Effector memory CD8-positive, alpha-beta T cell (primary cell): ENCODE results near the gene DIP2C.
"Not testable (repeated sequence)": the region's sequence is repeated elsewhere in the genome, so short reads cannot be mapped to it uniquely, and the experiment has no call there.

Experiments
- ATAC-seq: fragments of 150-1000 bp; cut with Tn5 transposase; replicated peaks from 2 replicates; pipeline ENCODE4 v1.10.0; 2021; ENCODE audit warnings: mild to moderate bottlenecking, moderate library complexity
- DNase-seq, 3 experiments: peaks; one replicate each; pipeline ENCODE4 v3.0.0; 2021
- H3K27ac Mint-ChIP-seq, 2 donors: one replicate each; pipeline ENCODE4 v1.8.0; 2022; ENCODE audit warnings: mild to moderate bottlenecking in 2 of 2, mixed read lengths in 2 of 2, moderate library complexity in 2 of 2
- H3K27me3 Mint-ChIP-seq, 2 donors: one replicate each; pipeline ENCODE4 v1.8.0; 2022; ENCODE audit warnings: mixed read lengths in 2 of 2
- H3K36me3 Mint-ChIP-seq: one replicate; pipeline ENCODE4 v1.8.0; 2022; ENCODE audit warnings: mild to moderate bottlenecking, moderate library complexity, mixed read lengths; ENCODE audit not compliant: insufficient read depth
- H3K4me1 Mint-ChIP-seq, 2 donors: one replicate each; pipeline ENCODE4 v1.8.0; 2022; ENCODE audit warnings: low read depth in 2 of 2, mixed read lengths in 2 of 2
- H3K4me3 Mint-ChIP-seq, 2 donors: one replicate each; pipeline ENCODE4 v1.8.0; 2022; ENCODE audit warnings: mild to moderate bottlenecking in 2 of 2, mixed read lengths in 2 of 2, moderate library complexity in 2 of 2
- H3K9me3 Mint-ChIP-seq, 2 donors: one replicate each; pipeline ENCODE4 v1.8.0; 2022; ENCODE audit warnings: mixed read lengths in 2 of 2

The DIP2C gene

DNA sequence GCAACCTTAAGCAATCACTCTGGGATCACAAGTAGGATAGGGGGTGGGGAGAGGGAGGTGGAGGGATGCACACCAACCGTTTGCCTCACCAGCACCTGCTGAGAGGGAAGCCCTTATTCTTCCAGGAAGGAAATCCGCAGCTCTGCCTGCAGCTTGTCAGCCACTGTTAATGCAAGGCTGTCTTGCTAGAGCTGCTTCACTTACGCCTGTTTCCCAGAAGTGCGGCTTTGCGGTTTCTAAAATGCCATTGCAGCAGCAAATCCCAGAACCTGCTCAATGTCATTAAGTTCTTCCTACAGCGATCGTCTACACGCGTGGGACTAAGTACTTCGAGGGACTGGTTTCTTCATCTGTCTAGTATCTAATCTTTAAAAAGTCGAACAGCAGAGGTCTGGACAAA is 363.1 kb downstream of the DIP2C start:
- no peak overlapping the region for H3K4me3 Mint-ChIP-seq
- H3K36me3 Mint-ChIP-seq, result peaks cover 3% of the 10 kb centered on the region
- DNase-seq (no peak), ATAC-seq (no peak)
- H3K27ac Mint-ChIP-seq, result no peak overlapping the region
- H3K4me1 Mint-ChIP-seq, result peaks cover 20 to 34% of the 10 kb centered on the region in 2 donors
- no peaks in the 10 kb centered on the region for H3K27me3 Mint-ChIP-seq
- H3K9me3 Mint-ChIP-seq, result no peaks in the 10 kb centered on the region

DNA sequence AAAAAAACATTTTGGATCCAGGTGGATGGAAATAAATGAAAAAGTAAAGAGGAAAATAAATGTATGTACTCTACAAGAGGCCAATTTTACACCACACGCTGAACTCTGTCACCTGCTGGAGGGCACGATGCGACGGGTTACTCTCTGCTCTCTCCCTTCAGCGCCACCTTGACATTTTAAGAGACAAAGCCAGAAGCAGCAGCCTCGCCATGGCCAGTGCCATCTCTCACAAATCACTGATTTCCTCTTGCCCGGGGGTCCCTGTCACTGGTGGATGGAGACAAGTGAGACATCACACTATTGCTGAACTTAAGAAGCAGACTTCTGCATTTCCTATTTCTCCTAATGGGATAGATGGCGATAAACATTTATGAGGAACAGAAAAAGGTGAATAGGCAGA is 364.2 kb downstream of the DIP2C start:
- peak overlapping the region; percentile 59 to 86 for H3K27ac Mint-ChIP-seq
- H3K4me1 Mint-ChIP-seq, result peaks cover 20 to 37% of the 10 kb centered on the region in 2 donors
- no peak overlapping the region for H3K4me3 Mint-ChIP-seq
- ATAC-seq (no peak), DNase-seq (no peak)
- H3K36me3 Mint-ChIP-seq, result peaks cover 3% of the 10 kb centered on the region
- no peaks in the 10 kb centered on the region for H3K9me3 Mint-ChIP-seq
- no peaks in the 10 kb centered on the region for H3K27me3 Mint-ChIP-seq

DNA sequence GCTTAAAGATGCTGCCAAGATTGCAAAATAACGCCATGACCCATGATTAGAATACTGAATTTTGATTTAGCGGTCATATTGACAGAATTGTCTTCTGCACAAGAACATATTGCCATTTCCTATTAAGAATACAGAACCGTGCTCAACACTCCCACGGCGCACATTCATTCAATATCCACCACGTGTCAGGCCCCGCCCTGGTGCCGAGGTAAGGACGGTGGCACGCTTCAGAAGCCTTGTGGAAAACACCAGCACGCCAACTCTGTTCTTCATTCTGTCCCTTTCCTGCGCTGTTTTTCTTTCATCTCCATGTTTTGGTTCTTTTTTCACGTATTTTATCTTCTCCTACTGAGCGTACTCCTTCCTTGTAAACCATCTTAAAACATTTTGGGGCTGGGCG is 364.9 kb downstream of the DIP2C start:
- Mint-ChIP-seq H3K4me3 (peak overlapping the region; percentile 75 to 86), H3K4me1 (peaks cover 19 to 31% of the 10 kb centered on the region in 2 donors), H3K36me3 (peaks cover 3% of the 10 kb centered on the region), H3K27me3 (no peaks in the 10 kb centered on the region), H3K27ac (peak overlapping the region; percentile 59 to 86), H3K9me3 (no peaks in the 10 kb centered on the region)
- DNase-seq (no peak), ATAC-seq (no peak)

DNA sequence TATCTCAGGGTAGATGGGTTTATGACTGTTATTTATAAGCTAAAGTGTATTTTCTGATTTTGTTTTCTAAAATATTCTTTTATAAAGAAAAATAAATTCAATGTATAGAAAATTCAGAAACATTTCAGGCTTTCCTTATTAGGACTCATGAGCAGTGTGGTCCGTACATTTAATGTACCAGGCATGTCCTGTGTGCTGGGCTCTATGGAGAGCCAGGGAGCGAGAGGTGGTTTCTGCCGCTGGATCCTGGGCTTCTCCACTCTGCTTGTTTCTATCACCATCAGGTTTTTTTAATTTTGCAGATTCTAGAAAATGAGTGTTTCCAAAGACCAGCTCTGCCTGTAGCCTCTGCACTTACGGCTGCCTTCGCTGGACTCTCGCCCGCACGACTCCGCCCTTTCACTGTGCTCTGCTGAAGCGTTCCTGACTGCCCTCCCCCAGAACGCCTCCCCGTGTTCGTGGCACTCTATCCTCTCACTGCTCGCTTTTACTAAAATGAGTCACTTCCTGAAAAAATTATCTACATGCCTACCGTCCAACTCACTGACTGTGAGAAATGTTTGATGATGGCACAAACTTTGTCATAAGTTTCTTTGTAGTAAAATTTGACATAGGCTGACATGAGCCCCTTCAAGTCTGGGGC is 365.7 kb downstream of the DIP2C start:
- peak; percentile 99 for ATAC-seq
- Mint-ChIP-seq H3K27me3 (no peaks in the 10 kb centered on the region), H3K9me3 (no peaks in the 10 kb centered on the region), H3K4me3 (peak overlapping the region; percentile 75 to 86), H3K36me3 (no peaks in the 10 kb centered on the region), H3K27ac (peak overlapping the region; percentile 59 to 86), H3K4me1 (peaks cover 13 to 25% of the 10 kb centered on the region in 2 donors)
- peak; percentile 32 to 49 (median 34) for DNase-seq

DNA sequence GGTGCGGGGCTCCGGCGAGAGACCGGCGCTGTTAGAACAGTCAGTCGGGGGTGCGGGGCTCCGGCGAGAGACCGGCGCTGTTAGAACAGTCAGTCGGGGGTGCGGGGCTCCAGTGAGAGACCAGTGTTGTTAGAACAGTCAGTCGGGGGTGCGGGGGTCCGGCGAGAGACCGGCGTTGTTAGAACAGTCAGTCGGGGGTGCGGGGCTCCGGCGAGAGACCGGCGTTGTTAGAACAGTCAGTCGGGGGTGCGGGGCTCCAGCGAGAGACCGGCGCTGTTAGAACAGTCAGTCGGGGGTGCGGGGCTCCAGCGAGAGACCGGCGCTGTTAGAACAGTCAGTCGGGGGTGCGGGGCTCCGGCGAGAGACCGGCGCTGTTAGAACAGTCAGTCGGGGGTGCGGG is 366.4 kb downstream of the DIP2C start:
- H3K27ac Mint-ChIP-seq, ATAC-seq, H3K9me3 Mint-ChIP-seq, H3K27me3 Mint-ChIP-seq, H3K36me3 Mint-ChIP-seq, DNase-seq: not testable (repeated sequence)
- Mint-ChIP-seq H3K4me1 (peaks cover 13 to 25% of the 10 kb centered on the region in 2 donors), H3K4me3 (peak overlapping the region; percentile 75 to 86)

DNA sequence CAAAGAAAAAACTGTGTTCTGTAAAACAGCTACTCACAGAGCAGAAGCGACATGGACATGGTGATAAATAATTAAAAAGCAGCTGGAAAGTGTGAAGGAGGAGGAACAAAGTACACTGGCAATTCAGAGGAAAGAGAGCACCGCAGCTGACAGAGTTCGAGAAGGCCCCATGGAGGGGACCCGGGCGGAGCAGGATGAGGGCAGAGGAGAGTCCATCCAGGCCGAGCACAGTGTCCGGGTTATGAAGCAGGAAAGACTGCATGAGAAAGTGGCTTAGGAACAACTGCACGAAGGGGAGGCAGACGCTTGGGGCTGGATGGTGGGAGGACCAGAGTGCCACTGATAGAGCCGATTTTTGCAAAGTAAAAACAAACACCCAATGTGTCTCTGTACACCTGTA is 368.7 kb downstream of the DIP2C start:
- Mint-ChIP-seq H3K36me3 (no peaks in the 10 kb centered on the region), H3K4me1 (peaks cover 18 to 40% of the 10 kb centered on the region in 2 donors), H3K27ac (peak overlapping the region in 1 of 2 donors; percentile 82), H3K9me3 (no peaks in the 10 kb centered on the region), H3K4me3 (no peak overlapping the region), H3K27me3 (no peaks in the 10 kb centered on the region)
- ATAC-seq (no peak), DNase-seq (no peak)

DNA sequence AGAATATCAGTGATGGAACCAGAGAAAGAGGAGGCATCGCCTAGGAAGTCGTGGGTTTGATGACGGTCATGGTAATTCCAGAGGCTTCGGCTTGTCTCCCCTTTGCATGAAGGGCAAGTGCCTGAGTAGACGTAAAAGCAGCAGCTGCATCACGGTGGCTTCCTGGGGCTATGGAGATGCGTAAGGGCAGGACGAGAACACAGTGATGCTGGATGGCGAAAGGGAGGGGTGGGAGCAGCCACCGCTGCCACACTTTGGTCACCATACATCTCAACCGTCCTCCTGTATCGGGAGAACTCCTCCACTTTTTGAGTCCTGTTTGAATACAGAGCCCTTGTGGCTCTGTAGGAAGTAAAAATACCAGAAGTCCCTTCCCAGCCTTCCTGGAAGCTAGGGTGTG is 371.5 kb downstream of the DIP2C start:
- DNase-seq (no peak), ATAC-seq (no peak)
- no peak overlapping the region for H3K4me3 Mint-ChIP-seq
- H3K27ac Mint-ChIP-seq, result peak overlapping the region in 1 of 2 donors; percentile 72
- H3K27me3 Mint-ChIP-seq, result no peaks in the 10 kb centered on the region
- peaks cover 19 to 37% of the 10 kb centered on the region in 2 donors for H3K4me1 Mint-ChIP-seq
- no peaks in the 10 kb centered on the region for H3K9me3 Mint-ChIP-seq
- no peaks in the 10 kb centered on the region for H3K36me3 Mint-ChIP-seq

DNA sequence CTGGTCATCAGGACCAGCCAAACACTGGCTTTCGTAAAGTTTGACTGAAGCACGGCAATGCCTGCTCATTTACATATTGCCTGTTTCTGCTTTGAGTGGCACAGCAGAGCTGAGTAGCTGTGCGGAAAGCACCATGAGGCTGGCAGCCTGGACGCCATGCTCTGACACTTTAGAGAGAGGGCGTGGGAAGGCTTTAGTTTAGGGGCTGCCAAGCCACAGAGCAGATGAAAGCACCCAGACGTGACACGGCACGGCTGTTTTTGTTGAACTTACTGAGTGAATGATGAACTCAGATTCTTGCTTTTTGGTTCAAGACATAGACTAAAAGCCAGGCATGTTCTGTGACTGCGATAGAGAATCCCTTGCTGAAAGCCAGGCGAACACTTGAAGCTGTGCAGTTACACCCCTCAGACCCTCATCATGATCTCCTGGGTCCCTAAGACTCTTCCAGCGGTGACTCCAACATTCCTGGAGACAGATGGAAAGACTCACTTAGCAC is 372.1 kb downstream of the DIP2C start:
- Mint-ChIP-seq H3K4me3 (no peak overlapping the region), H3K27ac (peak overlapping the region; percentile 38 to 72), H3K36me3 (no peaks in the 10 kb centered on the region), H3K9me3 (no peaks in the 10 kb centered on the region), H3K27me3 (no peaks in the 10 kb centered on the region), H3K4me1 (peaks cover 19 to 37% of the 10 kb centered on the region in 2 donors)
- peak; percentile 93 for ATAC-seq
- peak in 2 of 3 experiments; percentile 9 to 31 for DNase-seq

DNA sequence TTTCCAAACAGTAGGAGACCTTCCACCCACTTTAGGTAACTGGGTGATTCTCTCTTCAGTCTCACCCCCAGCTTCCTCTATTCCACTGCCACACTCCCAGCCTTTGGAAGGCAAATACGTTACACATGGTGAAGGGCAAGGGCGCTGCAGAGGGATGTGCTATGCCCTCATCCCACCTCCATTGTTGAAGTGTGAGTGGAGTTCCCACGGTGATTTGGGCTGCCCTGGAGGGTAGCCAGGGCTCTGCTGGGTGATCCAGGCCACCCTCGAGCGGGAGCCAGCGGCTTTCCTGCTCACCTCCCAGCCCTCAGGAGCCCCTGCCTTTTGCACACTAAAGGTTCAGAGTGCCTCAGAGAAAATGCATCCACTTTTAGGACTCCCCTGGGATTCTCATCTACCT is 373.1 kb downstream of the DIP2C start:
- Mint-ChIP-seq H3K4me3 (no peak overlapping the region), H3K4me1 (peaks cover 20 to 37% of the 10 kb centered on the region in 2 donors), H3K27ac (peak overlapping the region; percentile 38 to 94), H3K36me3 (no peaks in the 10 kb centered on the region), H3K27me3 (no peaks in the 10 kb centered on the region), H3K9me3 (no peaks in the 10 kb centered on the region)
- DNase-seq (no peak), ATAC-seq (no peak)

DNA sequence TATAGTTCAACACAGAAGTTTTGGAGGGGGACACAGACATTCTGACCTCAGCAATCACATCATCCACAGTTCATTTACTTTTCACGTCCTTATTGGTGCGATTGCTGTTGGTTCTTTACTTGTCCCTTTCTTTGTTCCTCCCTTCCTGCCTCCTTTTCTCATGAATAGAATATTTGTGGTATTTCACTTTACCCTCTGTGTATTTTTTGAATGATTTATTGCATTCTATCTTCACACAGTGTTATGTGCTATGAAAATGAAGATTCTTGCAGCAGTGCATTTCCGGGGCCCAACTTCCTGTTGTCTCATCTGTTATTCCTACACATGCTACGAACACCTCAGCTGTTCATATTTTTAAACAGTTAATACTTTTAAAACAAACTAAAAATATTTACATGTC is 374.6 kb downstream of the DIP2C start:
- no peaks in the 10 kb centered on the region for H3K36me3 Mint-ChIP-seq
- peak overlapping the region in 1 of 2 donors; percentile 63 for H3K4me3 Mint-ChIP-seq
- no peak for DNase-seq
- H3K4me1 Mint-ChIP-seq, result peaks cover 21 to 34% of the 10 kb centered on the region in 2 donors
- peak overlapping the region; percentile 80 to 94 for H3K27ac Mint-ChIP-seq
- ATAC-seq, result peak; percentile 45
- H3K9me3 Mint-ChIP-seq, result no peaks in the 10 kb centered on the region
- no peaks in the 10 kb centered on the region for H3K27me3 Mint-ChIP-seq

DNA sequence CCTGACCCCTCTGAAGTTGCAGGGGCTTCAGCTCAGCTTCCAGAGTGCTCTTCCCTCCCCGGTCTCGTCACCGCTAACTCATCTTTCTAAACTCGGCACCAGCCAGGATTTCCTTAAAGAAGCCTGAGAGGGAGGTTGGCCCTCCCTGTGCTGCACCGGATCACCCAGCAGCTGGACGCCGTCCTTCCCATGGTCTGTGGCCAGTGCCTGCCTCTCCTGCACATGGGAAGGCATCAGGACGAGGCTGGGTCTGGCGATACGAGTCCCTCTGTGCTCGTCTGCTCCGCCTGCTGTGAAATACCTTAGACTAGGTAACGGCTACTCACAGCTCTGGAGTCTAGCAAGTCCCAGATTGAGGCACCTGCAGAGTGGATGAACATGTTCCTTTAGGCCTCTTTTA is 375.1 kb downstream of the DIP2C start:
- Mint-ChIP-seq H3K27ac (peak overlapping the region; percentile 80 to 94), H3K4me1 (peaks cover 21 to 34% of the 10 kb centered on the region in 2 donors), H3K4me3 (peak overlapping the region; percentile 44 to 63), H3K9me3 (no peaks in the 10 kb centered on the region), H3K36me3 (no peaks in the 10 kb centered on the region), H3K27me3 (no peaks in the 10 kb centered on the region)
- ATAC-seq, result no peak
- no peak for DNase-seq

DNA sequence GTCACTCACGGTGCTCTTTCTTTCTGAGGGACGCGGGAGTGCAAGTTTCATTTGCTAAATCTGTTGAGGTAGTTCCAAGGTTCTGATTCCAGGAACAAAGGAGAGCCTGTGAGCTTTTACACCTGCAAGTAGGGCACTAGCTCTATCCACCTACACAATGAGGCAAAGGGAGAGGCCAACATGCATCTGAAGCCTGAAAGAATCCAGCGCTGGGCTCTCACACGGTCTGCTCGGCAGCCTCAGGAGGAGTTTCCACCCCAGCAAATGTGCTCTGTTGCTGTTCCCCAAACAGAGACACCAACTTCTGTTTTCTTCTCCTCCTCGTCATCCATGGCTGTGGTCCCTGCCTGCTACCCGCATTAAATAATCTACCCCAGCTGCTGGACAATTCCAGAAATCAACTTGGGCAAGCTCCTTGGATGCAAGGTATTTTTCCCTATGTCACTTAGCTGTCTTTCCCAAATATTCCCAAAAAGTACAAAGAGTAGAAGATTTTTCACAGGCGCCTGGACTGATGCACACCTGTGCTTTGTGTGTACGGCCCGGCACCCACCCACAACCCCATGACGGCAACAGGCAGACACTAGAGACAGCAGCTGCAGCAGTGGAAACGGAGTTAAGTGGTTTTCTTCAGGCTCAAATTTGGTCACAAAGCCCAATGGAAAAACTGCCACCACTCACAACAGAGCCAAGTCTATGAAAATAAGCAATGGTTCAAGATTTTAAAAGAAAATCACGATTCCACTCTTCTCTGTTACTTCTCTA is 377.4 kb downstream of the DIP2C start:
- Mint-ChIP-seq H3K9me3 (no peaks in the 10 kb centered on the region), H3K36me3 (peaks cover 3% of the 10 kb centered on the region), H3K27me3 (no peaks in the 10 kb centered on the region), H3K4me3 (no peak overlapping the region), H3K4me1 (peaks cover 22 to 31% of the 10 kb centered on the region in 2 donors), H3K27ac (no peak overlapping the region)
- ATAC-seq (no peak), DNase-seq (no peak)

DNA sequence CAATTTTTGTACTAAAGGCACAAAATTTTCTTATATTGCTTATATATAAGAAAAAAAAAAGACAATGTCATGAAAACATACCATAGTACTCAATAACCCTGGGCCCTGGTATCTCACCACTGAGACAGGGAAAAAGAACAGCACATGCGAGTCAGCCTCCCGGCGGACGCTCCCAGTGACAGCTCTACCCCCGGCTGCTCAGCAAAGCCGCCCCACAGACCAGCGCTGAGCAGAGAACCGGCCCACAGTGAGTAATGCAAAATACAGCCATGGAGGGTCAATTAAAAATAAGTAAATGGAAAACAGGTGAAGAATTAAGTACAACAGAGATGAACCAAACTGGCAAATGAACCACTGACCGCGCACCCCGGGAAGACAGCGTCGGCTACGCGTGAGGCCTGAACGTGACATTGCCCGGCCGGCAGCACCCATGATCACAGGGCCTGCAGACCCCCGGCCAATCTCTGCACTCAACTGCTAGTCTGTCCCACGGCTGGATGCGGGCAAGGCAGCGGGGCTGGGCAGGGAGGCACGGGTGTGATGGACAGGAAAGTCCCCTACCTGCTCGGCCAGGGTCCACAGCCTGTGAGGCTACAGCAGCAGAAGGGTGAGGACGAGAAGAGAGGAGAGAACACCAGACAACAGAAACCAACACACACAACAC is 378.4 kb downstream of the DIP2C start:
- no peaks in the 10 kb centered on the region for H3K9me3 Mint-ChIP-seq
- H3K27ac Mint-ChIP-seq, result no peak overlapping the region
- ATAC-seq (no peak), DNase-seq (no peak)
- no peak overlapping the region for H3K4me3 Mint-ChIP-seq
- peaks cover 24 to 27% of the 10 kb centered on the region in 2 donors for H3K4me1 Mint-ChIP-seq
- H3K27me3 Mint-ChIP-seq, result no peaks in the 10 kb centered on the region
- H3K36me3 Mint-ChIP-seq, result peaks cover 3% of the 10 kb centered on the region
